Esophagus muscularis mucosa (tissue), 4 donors: Measurements from ENCODE around the gene SPAAR. TPM values are rescaled to one million over a fixed set of nuclear protein-coding genes. Genes with fewer than 3 reads are reported as not detected.

ENCODE experiments used
- DNase-seq: peaks from one replicate; pipeline ENCODE4 v3.0.0-alpha.2; 2017; ENCODE audit errors: extremely low spot score
- H3K27ac ChIP-seq, 4 donors: fragments of 200-600 bp; sonication (generic); replicated peaks in 1 of 4; 1 replicate in 3 of 4; 2 replicates in 1 of 4; pipeline ENCODE4 v1.5.1; 2016 to 2019; ENCODE audit warnings: mild to moderate bottlenecking in 1 of 4
- H3K27me3 ChIP-seq, 4 donors: fragments of 200-600 bp; sonication (generic); one replicate each; pipeline versions ENCODE4 v1.5.1 to v1.6.0; 2016 to 2019
- H3K36me3 ChIP-seq, 4 donors: fragments of 200-600 bp; sonication (generic); one replicate each; pipeline ENCODE4 v1.5.1; 2016 to 2019
- H3K4me1 ChIP-seq, 4 donors: fragments of 200-600 bp; sonication (generic); one replicate each; pipeline ENCODE4 v1.5.1; 2016 to 2019
- H3K4me3 ChIP-seq, 4 donors: fragments of 200-600 bp; sonication (generic); 1 replicate in 2 of 4; 2 replicates in 2 of 4; pipeline ENCODE4 v1.5.1; 2016 to 2019; ENCODE audit warnings: mild to moderate bottlenecking in 4 of 4, moderate library complexity in 1 of 4
- H3K9me3 ChIP-seq, 4 donors: fragments of 200-600 bp; sonication (generic); 1 replicate in 3 of 4; 2 replicates in 1 of 4; pipeline ENCODE4 v1.5.1; 2016 to 2019
- EP300 ChIP-seq: sonication (generic); formaldehyde crosslinking; IDR thresholded peaks from one replicate; pipeline ENCODE4 v1.6.1; 2017; ENCODE audit warnings: antibody characterized with exemption
- POLR2A ChIP-seq: fragments of 450-650 bp; IDR thresholded peaks from one replicate; pipeline ENCODE4 v1.6.1; 2017; ENCODE audit warnings: antibody characterized with exemption, moderate library complexity, mild to moderate bottlenecking, low read depth
- POLR2AphosphoS5 ChIP-seq, 2 donors: sonication (generic); formaldehyde crosslinking; IDR thresholded peaks; one replicate each; pipeline ENCODE4 v1.6.1; 2017; ENCODE audit warnings: antibody characterized with exemption in 2 of 2
- WGBS: methylation state at CpG from one replicate; pipeline ENCODE4 v1.1.5; 2018; 5-methylcytosine and 5-hydroxymethylcytosine counted together
- intact Hi-C: fragments of 100-400 bp; cut with DNase I; formaldehyde crosslinking; loops from one replicate; pipeline ENCODE4 v1.15.1; 2023
- total RNA-seq, 4 donors: library from RNA; depleted of rRNA; stranded (reverse); fragments of >200 nt; gene quantifications; one replicate each; pipeline versions ENCODE4 v1.1.0 to v1.2.1, GENCODE V29; 2016
- TF ChIP-seq, protein P1 (sequence below), 3 experiments: fragments of 200-600 bp in 2 of 3; fragments of 450-650 bp in 1 of 3; sonication (generic) in 2 of 3; IDR thresholded peaks; one replicate each; pipeline ENCODE4 v1.5.1; 2017 to 2019; ENCODE audit warnings: antibody characterized with exemption in 3 of 3, mild to moderate bottlenecking in 2 of 3, moderate library complexity in 1 of 3

The SPAAR gene
- total RNA-seq, 4 donors from 2014 or later, result 2.1 to 5.7 (median 2.8) TPM

DNA sequence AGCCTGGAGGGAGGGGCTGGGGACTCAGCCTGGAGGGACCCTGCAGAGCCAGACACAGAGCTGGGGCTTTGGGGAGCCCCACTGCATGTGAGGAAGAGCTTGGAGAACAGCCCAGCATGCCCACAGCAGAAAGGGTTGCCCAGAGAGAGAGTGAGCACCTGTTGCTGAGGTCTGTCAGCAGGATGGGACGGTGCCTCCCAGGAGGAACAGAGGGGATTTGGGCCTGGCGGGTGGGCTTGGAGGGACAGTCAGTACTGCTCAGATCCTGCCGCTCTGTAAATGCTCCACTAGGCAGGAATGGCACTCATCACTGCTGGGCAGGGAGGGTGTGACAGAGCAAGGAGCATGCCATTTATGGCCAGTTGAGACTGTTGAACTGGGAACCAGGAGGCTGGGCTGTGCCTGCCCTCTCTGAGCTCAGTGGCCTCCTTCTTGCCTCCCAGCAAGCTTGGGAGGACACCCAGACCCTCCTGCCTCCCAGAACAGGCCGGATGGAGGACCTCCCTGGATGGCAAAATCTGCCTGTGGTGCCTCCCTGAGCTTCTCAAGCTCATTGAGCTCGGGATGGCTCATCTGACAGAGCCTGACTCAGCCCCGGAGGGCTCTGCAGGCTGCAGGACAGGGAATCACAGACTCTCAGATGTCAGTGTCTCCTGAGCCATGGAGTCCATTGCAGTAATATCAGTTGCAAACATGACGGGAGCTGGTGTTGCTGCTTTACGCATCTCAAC is 4.1 kb upstream of the SPAAR start:
- H3K4me1 ChIP-seq, result peaks cover 69 to 76% (median 71%) of the 10 kb centered on the region in 4 donors
- H3K27me3 ChIP-seq, result no peaks in the 10 kb centered on the region
- WGBS, result 67% methylated on average over 5 of the region's 8 CpGs
- TF ChIP-seq, protein P1, sequence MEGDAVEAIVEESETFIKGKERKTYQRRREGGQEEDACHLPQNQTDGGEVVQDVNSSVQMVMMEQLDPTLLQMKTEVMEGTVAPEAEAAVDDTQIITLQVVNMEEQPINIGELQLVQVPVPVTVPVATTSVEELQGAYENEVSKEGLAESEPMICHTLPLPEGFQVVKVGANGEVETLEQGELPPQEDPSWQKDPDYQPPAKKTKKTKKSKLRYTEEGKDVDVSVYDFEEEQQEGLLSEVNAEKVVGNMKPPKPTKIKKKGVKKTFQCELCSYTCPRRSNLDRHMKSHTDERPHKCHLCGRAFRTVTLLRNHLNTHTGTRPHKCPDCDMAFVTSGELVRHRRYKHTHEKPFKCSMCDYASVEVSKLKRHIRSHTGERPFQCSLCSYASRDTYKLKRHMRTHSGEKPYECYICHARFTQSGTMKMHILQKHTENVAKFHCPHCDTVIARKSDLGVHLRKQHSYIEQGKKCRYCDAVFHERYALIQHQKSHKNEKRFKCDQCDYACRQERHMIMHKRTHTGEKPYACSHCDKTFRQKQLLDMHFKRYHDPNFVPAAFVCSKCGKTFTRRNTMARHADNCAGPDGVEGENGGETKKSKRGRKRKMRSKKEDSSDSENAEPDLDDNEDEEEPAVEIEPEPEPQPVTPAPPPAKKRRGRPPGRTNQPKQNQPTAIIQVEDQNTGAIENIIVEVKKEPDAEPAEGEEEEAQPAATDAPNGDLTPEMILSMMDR (IDR thresholded peaks at IDR 0.05), result no peak
- TF ChIP-seq POLR2AphosphoS5 (IDR thresholded peaks at IDR 0.05), result no peak
- no peak for TF ChIP-seq EP300
- no peak for TF ChIP-seq POLR2A
- no peaks in the 10 kb centered on the region for H3K36me3 ChIP-seq
- DNase-seq, result no peak
- intact Hi-C loops, result no loop called here
- H3K27ac ChIP-seq, result peak overlapping the region; percentile 91 to 97 (median 93)
- H3K4me3 ChIP-seq, result peak overlapping the region in 3 of 4 donors; percentile 46 to 60 (median 49)
- no peaks in the 10 kb centered on the region for H3K9me3 ChIP-seq

DNA sequence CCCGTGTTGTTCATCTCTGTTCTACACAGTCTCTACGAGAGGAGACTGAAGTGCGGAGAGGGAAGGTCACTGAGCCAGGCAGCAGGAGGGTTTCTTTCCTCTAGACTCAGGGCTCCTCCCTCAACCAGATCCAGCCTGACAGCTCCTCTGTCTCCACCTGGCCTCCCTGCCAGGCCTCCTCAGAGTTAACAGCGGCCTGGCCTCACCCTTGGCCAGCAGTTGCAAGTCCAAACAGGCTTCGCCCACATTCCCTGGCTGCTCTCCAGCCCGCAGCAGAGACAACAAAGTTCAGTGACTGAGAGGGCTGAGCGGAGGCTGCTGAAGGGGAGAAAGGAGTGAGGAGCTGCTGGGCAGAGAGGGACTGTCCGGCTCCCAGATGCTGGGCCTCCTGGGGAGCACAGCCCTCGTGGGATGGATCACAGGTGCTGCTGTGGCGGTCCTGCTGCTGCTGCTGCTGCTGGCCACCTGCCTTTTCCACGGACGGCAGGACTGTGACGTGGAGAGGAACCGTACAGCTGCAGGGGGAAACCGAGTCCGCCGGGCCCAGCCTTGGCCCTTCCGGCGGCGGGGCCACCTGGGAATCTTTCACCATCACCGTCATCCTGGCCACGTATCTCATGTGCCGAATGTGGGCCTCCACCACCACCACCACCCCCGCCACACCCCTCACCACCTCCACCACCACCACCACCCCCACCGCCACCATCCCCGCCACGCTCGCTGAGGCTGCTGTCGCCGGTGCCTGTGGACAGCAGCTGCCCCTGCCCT is 3.2 kb upstream of the SPAAR start, which contains the start of gene HRCT1:
HRCT1 (plus strand) TSS at position 291 of the 768 bp plus-strand sequence; CDS start at position 377, 86 bp downstream.
- H3K9me3 ChIP-seq, result no peaks in the 10 kb centered on the region
- H3K4me1 ChIP-seq, result peaks cover 78 to 85% (median 80%) of the 10 kb centered on the region in 4 donors
- no peaks in the 10 kb centered on the region for H3K36me3 ChIP-seq
- TF ChIP-seq POLR2AphosphoS5 (IDR thresholded peaks at IDR 0.05) (peak; percentile 92 to 93), POLR2A (peak; percentile 5), EP300 (no peak)
- TF ChIP-seq, protein P1 (IDR thresholded peaks at IDR 0.05), result no peak
- peak within 1 kb of the TSS; percentile 91 to 97 (median 93) for H3K27ac ChIP-seq
- WGBS, result 30% methylated on average over 16 of the region's 30 CpGs
- intact Hi-C loops, result no loop called here
- no peaks in the 10 kb centered on the region for H3K27me3 ChIP-seq
- DNase-seq, result no peak
- peak within 1 kb of the TSS; percentile 43 to 60 (median 48) for H3K4me3 ChIP-seq

DNA sequence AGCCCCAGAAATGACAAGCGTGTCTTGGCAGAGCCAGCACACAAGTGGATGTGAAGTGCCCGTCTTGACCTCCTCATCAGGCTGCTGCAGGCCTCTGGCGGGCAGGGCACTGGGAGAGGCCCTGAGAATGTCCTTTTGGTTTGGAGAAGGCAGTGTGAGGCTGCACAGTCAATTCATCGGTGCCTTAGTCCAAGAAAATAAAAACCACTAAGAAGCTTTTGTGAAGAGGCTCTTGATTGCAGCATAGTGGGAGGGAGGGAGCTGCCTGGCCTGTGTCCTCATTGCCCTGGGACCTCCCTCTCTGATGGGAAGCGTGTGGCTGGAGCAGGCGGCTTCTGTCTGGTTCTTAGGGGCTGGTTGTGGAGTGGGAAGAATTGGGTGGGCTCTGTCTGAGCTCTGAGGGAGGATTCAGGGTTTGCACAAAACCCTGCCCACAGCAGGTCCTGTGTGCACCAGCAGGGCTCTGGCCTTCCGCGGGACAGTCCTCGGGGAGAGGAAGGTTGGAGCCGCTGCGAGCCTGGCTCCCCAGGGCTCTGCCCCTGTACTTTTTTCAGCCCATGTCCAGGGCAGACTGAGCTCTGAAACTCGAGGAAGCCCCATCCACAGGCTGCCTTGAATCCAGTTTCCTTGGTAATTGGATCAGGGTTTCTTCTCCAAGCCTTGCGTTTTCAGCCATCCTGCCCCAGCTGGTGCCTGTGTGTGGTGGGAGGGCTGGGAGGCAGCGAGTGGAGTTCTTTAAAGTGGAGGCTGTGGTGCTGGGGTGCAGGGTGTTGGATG is 2.2 kb upstream of the SPAAR start:
- no peak for DNase-seq
- no peaks in the 10 kb centered on the region for H3K36me3 ChIP-seq
- TF ChIP-seq POLR2AphosphoS5 (IDR thresholded peaks at IDR 0.05) (peak; percentile 68 to 84), POLR2A (no peak)
- TF ChIP-seq, protein P1 (IDR thresholded peaks at IDR 0.05), result no peak
- intact Hi-C loops, result no loop called here
- no peaks in the 10 kb centered on the region for H3K27me3 ChIP-seq
- WGBS, result 31% methylated on average over 7 of the region's 14 CpGs
- no peaks in the 10 kb centered on the region for H3K9me3 ChIP-seq
- peaks cover 78 to 93% (median 84%) of the 10 kb centered on the region in 4 donors for H3K4me1 ChIP-seq
- H3K4me3 ChIP-seq, result peak overlapping the region; percentile 43 to 60 (median 48)
- peak overlapping the region; percentile 91 to 97 (median 93) for H3K27ac ChIP-seq

DNA sequence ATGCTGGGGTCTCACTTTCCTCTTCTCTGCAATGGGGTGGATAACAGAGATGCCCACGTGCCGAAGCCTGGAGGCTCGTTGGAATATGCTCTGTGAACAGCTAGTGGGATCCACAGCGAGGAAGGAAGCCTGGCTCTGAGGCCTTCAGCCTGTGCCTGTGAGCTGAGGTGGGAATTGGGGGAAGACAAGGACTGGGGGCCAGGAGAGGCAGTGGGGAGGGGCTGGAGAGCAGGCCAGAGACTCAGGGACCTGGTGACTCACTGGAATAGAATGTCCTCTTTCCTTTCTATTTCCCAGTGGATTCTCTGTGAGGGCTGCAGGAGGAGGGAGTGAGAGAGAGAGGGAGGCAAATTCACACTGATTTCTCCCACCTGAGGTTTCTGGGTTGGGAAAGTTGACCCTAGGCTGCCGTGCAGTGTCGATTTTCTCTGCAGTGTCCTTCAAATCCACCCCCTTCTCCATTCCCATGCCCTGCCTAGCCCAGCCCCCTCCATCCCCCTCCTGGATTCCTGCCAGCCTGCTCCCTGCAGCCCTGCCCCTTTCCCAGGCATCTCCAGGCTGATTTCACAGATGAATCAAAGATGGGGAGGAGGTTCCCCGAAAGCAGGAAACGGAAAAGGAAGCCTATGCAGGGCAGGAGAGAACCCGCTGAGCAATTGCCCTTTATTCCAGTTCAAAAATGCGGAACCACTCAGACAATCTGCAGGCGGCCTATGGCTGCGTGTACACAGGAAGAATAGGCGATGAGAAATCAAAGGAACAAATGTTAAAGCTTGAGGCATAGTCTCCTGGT is 1.4 kb upstream of the SPAAR start:
- peaks cover 78 to 90% (median 84%) of the 10 kb centered on the region in 4 donors for H3K4me1 ChIP-seq

More for the DNA sequence above, 1.4 kb upstream of the SPAAR start:
- Histone ChIP-seq H3K36me3 (no peaks in the 10 kb centered on the region), H3K27me3 (no peaks in the 10 kb centered on the region), H3K9me3 (no peaks in the 10 kb centered on the region), H3K27ac (peak overlapping the region; percentile 91 to 97 (median 93)), H3K4me3 (peak overlapping the region; percentile 43 to 60 (median 48))
- DNase-seq, result no peak
- TF ChIP-seq POLR2AphosphoS5 (IDR thresholded peaks at IDR 0.05) (peak; percentile 73 to 87), POLR2A (no peak), EP300 (no peak)
- 22% methylated on average over 13 of the region's 13 CpGs for WGBS
- intact Hi-C loops, result no loop called here
